Mammary epithelial cell (primary cell): ENCODE measurements around the gene EXOC6B.

Experiments used
- CTCF ChIP-seq, 2 donors: IDR thresholded peaks in 1 of 2; conservative IDR thresholded peaks in 1 of 2; 2 replicates each; pipeline ENCODE4 v1.5.1; 2011 to 2012; ENCODE audit warnings: inconsistent platforms in 2 of 2, low read length in 2 of 2, mild to moderate bottlenecking in 2 of 2, control low read depth in 1 of 2, low read depth in 1 of 2; ENCODE audit not compliant: insufficient read depth in 1 of 2; ENCODE audit errors: extremely low read depth in 1 of 2
- EZH2 ChIP-seq: IDR thresholded peaks from 2 replicates; pipeline ENCODE4 v1.6.1; 2012; ENCODE audit warnings: low read length, inconsistent platforms, borderline replicate concordance

- no peak for TF ChIP-seq CTCF (conservative IDR thresholded peaks at IDR 0.05 in 1 of 2, IDR thresholded peaks at IDR 0.05 in 1 of 2; ENCODE audit: extremely low read depth in 1 of 2, insufficient read depth in 1 of 2, low read depth in 1 of 2, low read length in 2 of 2)
- TF ChIP-seq EZH2: no peak
Observed at GRCh38 chr2:72180351-72180750, 645.5 kb downstream of the EXOC6B start.
